H1 (cell line): Measurements from ENCODE around the gene PLCB4.

Source experiments
- CTCF ChIP-seq, 3 experiments: IDR thresholded peaks; 1 replicate in 2 of 3; 2 replicates in 1 of 3; pipeline versions ENCODE4 v1.5.1 to v1.6.1; 2011; ENCODE audit warnings: low read length in 3 of 3, mild to moderate bottlenecking in 3 of 3, inconsistent platforms in 2 of 3, low read depth in 1 of 3, moderate library complexity in 1 of 3; ENCODE audit not compliant: insufficient read depth in 1 of 3; ENCODE audit errors: control extremely low read depth in 1 of 3
- EGR1 ChIP-seq: IDR thresholded peaks from 2 replicates; pipeline ENCODE4 v1.6.1; 2011; ENCODE audit warnings: low read depth, low read length, borderline replicate concordance
- EP300 ChIP-seq, 2 experiments: IDR thresholded peaks; 1 replicate in 1 of 2; 2 replicates in 1 of 2; pipeline ENCODE4 v1.6.1; 2011 to 2012; ENCODE audit warnings: low read depth in 2 of 2, low read length in 2 of 2, mild to moderate bottlenecking in 2 of 2, borderline replicate concordance in 1 of 2, inconsistent platforms in 1 of 2, moderate library complexity in 1 of 2
- EZH2 ChIP-seq: fragments of 200-600 bp; sonication (generic); IDR thresholded peaks from 2 replicates; pipeline ENCODE4 v1.7.1; 2012; ENCODE audit warnings: low read depth, mild to moderate bottlenecking, moderate library complexity, low read length, inconsistent platforms; ENCODE audit not compliant: severe bottlenecking
- HDAC2 ChIP-seq, 2 experiments: fragments of 300-600 bp in 1 of 2; sonication (generic) in 1 of 2; IDR thresholded peaks; 2 replicates each; pipeline ENCODE4 v1.6.1; 2011 to 2012; ENCODE audit warnings: low read depth in 2 of 2, low read length in 2 of 2, mild to moderate bottlenecking in 2 of 2, moderate library complexity in 2 of 2, borderline replicate concordance in 1 of 2, inconsistent platforms in 1 of 2
- POLR2A ChIP-seq, 2 experiments: IDR thresholded peaks; 1 replicate in 1 of 2; 2 replicates in 1 of 2; pipeline ENCODE4 v1.6.1; 2011; ENCODE audit warnings: low read depth in 2 of 2, low read length in 2 of 2, mild to moderate bottlenecking in 2 of 2; ENCODE audit errors: control extremely low read depth in 1 of 2
- POLR2AphosphoS5 ChIP-seq: IDR thresholded peaks from 2 replicates; pipeline ENCODE4 v1.6.1; 2011; ENCODE audit warnings: low read depth, low read length
- RFX5 ChIP-seq: IDR thresholded peaks from 2 replicates; pipeline ENCODE4 v1.6.1; 2011; ENCODE audit warnings: low read depth, low read length, improper control_type of control experiment, borderline replicate concordance
- TAF1 ChIP-seq: IDR thresholded peaks from 2 replicates; pipeline ENCODE4 v1.6.1; 2011; ENCODE audit warnings: mild to moderate bottlenecking, low read depth, low read length
- TCF12 ChIP-seq: IDR thresholded peaks from 2 replicates; pipeline ENCODE4 v1.6.1; 2011; ENCODE audit warnings: low read depth, mild to moderate bottlenecking, low read length
- USF2 ChIP-seq: IDR thresholded peaks from 2 replicates; pipeline ENCODE4 v1.6.1; 2011; ENCODE audit warnings: low read length, improper control_type of control experiment
- TF ChIP-seq, protein P1 (sequence below): IDR thresholded peaks from 2 replicates; pipeline ENCODE4 v1.6.1; 2011; ENCODE audit warnings: low read depth, mild to moderate bottlenecking, low read length; ENCODE audit not compliant: insufficient read depth

DNA sequence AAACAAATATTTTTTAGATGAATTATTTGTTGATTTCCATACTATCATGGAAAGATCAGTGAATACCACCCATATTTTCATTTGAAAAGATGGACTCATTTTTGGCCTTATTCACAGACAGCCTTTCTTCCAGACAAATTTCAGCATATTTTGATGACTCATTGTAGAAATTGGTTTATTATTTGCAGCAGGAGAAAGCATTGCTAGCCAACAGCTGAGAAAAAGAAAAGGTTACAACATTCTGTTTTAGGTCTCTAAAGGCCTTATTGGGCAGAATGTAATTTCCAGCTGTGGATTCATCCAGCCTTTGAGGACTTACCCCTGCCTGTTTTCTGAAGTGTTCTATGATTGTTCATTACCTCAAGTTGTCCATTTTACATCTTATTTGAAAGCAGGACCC lies 201.9 kb downstream of the PLCB4 start:
- TF ChIP-seq HDAC2 (IDR thresholded peaks at IDR 0.05; ENCODE audit: borderline replicate concordance in 1 of 2, low read depth in 2 of 2, low read length in 2 of 2) (no peak), TCF12 (no peak), CTCF (IDR thresholded peaks at IDR 0.05; ENCODE audit: control extremely low read depth in 1 of 3, insufficient read depth in 1 of 3, low read depth in 1 of 3, low read length in 3 of 3) (no peak), POLR2A (IDR thresholded peaks at IDR 0.05; ENCODE audit: control extremely low read depth in 1 of 2, low read depth in 2 of 2, low read length in 2 of 2) (no peak), TAF1 (no peak), EP300 (IDR thresholded peaks at IDR 0.05; ENCODE audit: borderline replicate concordance in 1 of 2, low read depth in 2 of 2, low read length in 2 of 2) (no peak), EZH2 (no peak), RFX5 (no peak), USF2 (no peak), EGR1 (no peak), POLR2AphosphoS5 (no peak)
- TF ChIP-seq, protein P1, sequence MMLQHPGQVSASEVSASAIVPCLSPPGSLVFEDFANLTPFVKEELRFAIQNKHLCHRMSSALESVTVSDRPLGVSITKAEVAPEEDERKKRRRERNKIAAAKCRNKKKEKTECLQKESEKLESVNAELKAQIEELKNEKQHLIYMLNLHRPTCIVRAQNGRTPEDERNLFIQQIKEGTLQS: no peak
